Measurements from ENCODE around the gene C10orf105.

C10orf105 gene

DNA sequence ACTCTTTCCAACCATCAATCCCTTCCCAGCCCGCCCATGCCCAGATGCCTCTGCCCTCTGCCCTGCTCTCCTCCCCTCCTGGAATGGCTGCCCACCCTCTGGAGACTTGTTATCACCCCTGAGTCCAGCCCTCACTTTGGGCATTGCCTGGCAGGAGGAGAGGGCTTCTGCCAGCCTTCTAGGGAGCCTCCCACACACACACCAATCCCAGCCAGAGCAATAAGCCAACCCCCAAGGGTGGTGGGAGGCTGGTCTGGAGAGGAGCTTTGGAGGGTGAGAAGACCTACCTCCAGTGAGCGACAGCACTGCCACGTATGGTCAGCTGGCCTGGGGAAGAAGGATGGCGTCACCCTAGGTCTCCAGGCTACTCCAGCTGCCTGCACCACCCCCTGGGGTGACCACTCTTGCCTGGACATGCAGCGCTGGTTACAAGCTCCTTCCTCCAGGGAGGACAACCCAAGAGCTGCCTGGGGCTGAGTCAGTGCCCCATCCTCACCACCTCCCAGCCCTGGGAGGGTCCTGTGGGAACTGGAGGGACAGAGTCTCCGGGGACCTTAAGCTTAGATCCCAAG, 8.4 kb downstream of the C10orf105 start:
- H3K36me3 ChIP-seq (ENCODE audit: insufficient read depth, low read length) = no peaks in the 10 kb centered on the region
- H3K4me3 ChIP-seq (ENCODE audit: low read length) = no peak overlapping the region
- H3K27me3 ChIP-seq (ENCODE audit: control insufficient read depth, insufficient read depth, low read length) = peaks cover 11% of the 10 kb centered on the region
- no peak overlapping the region for H3K9ac ChIP-seq (ENCODE audit: low read depth, low read length)
- H3K4me2 ChIP-seq (ENCODE audit: low read length) = no peak overlapping the region
- no peaks in the 10 kb centered on the region for H3K9me3 ChIP-seq (replicated peaks; ENCODE audit: low read length)
- H3K4me1 ChIP-seq (ENCODE audit: control insufficient read depth, insufficient read depth, low read length) = peaks cover 23% of the 10 kb centered on the region

DNA sequence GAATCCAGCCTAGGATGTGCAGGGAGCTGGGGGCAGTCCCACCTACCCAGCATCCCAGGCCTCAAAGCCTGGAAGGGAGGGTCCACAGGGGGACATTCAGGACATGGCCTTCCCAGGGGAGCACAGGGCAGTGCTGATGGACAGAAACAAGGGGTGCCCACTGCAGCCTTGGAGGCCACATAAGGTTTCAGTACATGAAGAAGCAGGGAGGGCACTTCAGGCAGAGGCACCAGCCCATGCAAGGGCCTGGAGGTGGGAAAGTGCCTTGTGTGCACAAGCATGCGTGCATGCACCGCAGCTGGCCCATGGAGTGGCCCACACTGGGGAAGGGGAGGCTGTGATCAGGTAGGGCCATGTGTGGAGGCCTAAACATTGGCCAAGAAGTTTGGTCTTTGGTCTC, 9.1 kb downstream of the C10orf105 start:
- no peak overlapping the region for H3K9ac ChIP-seq (ENCODE audit: low read depth, low read length)
- H3K27me3 ChIP-seq (ENCODE audit: control insufficient read depth, insufficient read depth, low read length) = peaks cover 11% of the 10 kb centered on the region
- H3K4me3 ChIP-seq (ENCODE audit: low read length) = no peak overlapping the region
- H3K9me3 ChIP-seq (replicated peaks; ENCODE audit: low read length) = no peaks in the 10 kb centered on the region
- no peaks in the 10 kb centered on the region for H3K36me3 ChIP-seq (ENCODE audit: insufficient read depth, low read length)
- H3K4me2 ChIP-seq (ENCODE audit: low read length) = no peak overlapping the region
- peaks cover 23% of the 10 kb centered on the region for H3K4me1 ChIP-seq (ENCODE audit: control insufficient read depth, insufficient read depth, low read length)

DNA sequence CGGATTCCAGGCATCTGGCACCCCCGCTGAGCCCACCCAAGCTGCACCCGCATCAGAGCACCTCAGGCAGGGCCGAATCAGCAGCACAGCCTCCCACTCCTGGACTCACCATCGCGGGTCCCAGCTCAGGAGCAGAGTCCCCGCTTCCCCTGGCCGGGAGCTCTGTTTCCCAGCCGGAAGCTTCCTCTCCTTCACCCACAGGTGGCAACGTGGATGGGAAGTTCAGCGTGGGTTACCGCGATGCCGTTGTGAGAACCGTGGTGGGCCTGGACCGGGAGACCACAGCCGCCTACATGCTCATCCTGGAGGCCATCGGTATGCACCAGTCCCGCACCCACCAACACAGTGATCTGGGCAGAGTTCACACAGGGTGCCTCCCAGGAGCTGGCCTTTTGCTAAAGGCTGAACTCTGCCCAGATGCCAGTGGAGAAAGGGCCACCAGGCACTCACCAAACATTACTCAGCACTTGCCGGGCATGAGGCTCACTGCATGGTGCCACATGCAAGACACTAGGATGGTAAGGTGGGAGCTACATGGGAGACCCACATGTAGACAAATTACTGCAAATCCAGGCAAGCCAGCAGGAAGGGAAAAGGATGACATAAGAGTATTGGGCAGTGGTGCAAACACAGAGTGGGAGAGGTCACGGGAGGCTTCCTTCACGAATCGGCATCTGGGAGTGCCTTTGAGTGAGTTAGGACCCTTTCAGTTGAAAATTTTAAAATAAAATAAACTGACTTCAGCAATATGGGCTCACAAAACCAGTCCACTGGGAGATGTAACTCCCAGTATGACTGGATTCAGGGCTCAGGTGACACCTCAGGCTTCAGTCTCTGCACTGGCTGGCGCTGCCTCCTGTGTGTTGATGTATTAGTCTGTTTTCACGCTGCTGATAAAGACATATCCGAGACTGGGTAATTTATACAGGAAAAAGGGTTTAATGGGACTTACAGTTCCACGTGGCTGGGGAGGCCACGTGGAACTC, 10.4 kb downstream of the C10orf105 start:
- Histone ChIP-seq H3K9me3 (replicated peaks; ENCODE audit: low read length) (no peaks in the 10 kb centered on the region), H3K9ac (ENCODE audit: low read depth, low read length) (no peak overlapping the region), H3K27me3 (ENCODE audit: control insufficient read depth, insufficient read depth, low read length) (peaks cover 11% of the 10 kb centered on the region), H3K4me2 (ENCODE audit: low read length) (no peak overlapping the region), H3K4me1 (ENCODE audit: control insufficient read depth, insufficient read depth, low read length) (peaks cover 17% of the 10 kb centered on the region), H3K36me3 (ENCODE audit: insufficient read depth, low read length) (no peaks in the 10 kb centered on the region), H3K4me3 (ENCODE audit: low read length) (no peak overlapping the region)

DNA sequence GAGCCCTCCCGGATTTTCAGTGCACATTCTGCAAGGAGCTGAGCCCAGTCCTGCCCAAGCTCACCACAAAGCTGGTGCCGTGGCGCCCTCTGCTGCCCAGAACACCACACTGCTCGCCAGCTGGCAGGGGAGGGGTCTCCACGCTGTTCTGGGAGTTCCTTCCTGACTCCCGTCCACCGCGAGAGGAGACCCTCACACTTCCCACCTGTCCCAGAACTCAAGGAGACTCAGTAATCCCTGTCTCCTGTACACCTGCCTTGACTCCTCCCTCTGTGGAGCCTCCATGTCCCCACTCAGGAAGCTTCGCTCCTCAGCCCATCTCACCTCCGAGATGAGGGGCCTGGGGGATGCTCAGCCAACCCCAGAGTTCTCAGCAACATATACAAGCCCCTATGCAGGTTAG, 11.3 kb downstream of the C10orf105 start:
- H3K36me3 ChIP-seq (ENCODE audit: insufficient read depth, low read length) = no peaks in the 10 kb centered on the region
- H3K27me3 ChIP-seq (ENCODE audit: control insufficient read depth, insufficient read depth, low read length) = peaks cover 17% of the 10 kb centered on the region
- no peak overlapping the region for H3K9ac ChIP-seq (ENCODE audit: low read depth, low read length)
- H3K4me2 ChIP-seq (ENCODE audit: low read length) = no peak overlapping the region
- H3K9me3 ChIP-seq (replicated peaks; ENCODE audit: low read length) = no peaks in the 10 kb centered on the region
- H3K4me1 ChIP-seq (ENCODE audit: control insufficient read depth, insufficient read depth, low read length) = peaks cover 8% of the 10 kb centered on the region
- H3K4me3 ChIP-seq (ENCODE audit: low read length) = no peak overlapping the region

DNA sequence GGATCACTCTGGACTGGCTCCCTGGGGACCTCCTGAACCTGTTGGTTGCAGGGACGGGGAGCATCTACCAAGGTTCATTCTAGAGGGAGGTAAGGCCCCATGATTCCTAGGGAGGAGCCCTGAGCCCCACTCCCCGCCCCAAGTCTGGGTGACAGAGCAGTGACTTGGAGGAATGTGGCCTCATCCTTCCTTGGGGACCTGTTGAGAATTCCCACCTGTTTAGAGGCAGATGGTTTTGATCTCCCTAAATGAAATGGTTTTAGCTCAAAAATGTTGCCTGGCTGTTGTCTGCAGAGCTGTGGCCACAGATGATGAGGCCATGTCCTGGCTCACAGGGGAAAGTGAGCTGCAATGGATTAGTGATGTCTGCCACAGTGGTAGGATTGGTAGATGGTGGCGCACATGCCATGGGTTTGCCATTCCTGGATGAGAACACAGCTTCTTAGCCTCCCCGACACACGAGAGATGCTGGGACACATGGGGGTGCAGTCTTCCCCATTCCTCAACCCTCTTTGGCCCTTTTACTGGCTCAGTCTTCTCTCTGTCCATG, 12.3 kb downstream of the C10orf105 start:
- Histone ChIP-seq H3K4me2 (ENCODE audit: low read length) (no peak overlapping the region), H3K27me3 (ENCODE audit: control insufficient read depth, insufficient read depth, low read length) (peaks cover 27% of the 10 kb centered on the region), H3K36me3 (ENCODE audit: insufficient read depth, low read length) (no peaks in the 10 kb centered on the region), H3K4me1 (ENCODE audit: control insufficient read depth, insufficient read depth, low read length) (no peaks in the 10 kb centered on the region), H3K9me3 (replicated peaks; ENCODE audit: low read length) (no peaks in the 10 kb centered on the region), H3K4me3 (ENCODE audit: low read length) (no peak overlapping the region), H3K9ac (ENCODE audit: low read depth, low read length) (no peak overlapping the region)

DNA sequence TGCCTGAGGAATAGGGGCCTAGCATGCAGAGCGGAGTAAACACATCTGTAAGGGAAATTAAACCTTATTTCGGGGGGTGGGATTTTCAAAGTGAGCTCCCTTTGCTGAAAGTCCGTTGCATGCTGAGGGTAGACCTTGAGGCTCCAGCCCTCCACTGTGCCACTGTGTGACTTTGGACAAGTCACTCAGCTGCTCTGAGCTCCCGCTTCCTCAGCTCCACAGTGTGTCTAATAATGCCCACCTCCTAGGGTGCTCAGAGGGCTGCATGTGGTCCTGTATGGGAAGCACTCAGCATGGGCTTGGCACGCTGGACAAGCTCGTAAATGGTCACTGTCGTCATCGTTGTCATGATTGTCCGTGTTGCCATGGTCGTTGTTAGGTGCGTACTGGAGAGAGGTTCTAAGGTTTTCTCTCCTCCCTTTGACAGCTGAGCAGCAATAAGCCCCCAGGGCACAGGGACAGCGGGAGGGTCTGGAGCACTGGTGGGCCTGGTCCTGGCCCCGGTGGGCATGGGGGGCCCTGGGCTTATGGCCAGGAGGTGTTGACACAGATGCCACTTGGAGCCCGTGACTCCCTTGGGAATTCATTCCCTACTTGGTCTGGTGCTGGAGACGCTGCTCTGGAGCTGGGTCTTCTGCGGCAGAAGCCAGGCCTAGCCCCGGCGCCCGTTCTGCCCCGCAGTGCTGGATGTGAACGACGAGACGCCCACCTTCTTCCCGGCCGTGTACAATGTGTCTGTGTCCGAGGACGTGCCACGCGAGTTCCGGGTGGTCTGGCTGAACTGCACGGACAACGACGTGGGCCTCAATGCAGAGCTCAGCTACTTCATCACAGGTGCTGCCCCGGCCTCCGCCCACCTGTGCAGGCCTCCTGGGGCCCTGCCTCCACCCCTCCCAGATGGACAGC, 13.1 kb downstream of the C10orf105 start:
- H3K4me3 ChIP-seq (ENCODE audit: low read length) = no peak overlapping the region
- no peak overlapping the region for H3K4me2 ChIP-seq (ENCODE audit: low read length)
- peaks cover 29% of the 10 kb centered on the region for H3K27me3 ChIP-seq (ENCODE audit: control insufficient read depth, insufficient read depth, low read length)
- no peaks in the 10 kb centered on the region for H3K36me3 ChIP-seq (ENCODE audit: insufficient read depth, low read length)
- H3K9me3 ChIP-seq (replicated peaks; ENCODE audit: low read length) = no peaks in the 10 kb centered on the region
- no peaks in the 10 kb centered on the region for H3K4me1 ChIP-seq (ENCODE audit: control insufficient read depth, insufficient read depth, low read length)
- no peak overlapping the region for H3K9ac ChIP-seq (ENCODE audit: low read depth, low read length)

DNA sequence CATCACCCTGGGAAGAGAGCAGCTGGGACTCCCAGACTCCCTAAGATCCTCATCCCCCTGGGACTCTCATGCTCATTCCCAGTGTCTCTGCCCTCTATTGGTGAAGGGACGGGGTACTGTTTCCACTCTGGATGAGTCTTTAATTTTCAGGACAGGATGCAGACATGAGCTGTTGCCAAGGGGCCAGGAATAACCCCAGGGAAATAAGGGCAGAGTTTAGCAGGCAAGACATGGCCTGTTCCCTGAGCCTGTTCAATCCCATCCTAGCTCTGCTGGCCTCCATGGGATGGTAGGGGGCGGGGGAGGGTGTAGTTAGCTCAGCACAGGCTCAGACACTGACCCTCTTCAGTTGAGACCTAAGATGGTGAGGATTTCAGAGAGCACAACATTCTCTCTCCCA, 14.0 kb downstream of the C10orf105 start:
- Histone ChIP-seq H3K4me1 (ENCODE audit: control insufficient read depth, insufficient read depth, low read length) (no peaks in the 10 kb centered on the region), H3K9ac (ENCODE audit: low read depth, low read length) (no peak overlapping the region)

DNA sequence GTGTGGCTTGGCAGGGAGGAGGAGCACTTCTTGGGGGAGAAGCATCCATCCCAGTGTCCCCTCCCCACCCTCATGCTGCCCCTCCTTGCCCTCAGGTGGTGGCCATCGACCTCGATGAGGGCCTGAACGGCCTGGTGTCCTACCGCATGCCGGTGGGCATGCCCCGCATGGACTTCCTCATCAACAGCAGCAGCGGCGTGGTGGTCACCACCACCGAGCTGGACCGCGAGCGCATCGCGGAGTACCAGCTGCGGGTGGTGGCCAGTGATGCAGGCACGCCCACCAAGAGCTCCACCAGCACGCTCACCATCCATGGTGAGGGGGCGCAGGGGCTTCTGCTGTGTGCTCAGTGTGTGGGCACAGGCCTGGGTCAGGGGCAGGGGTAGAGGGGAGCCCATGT, 14.8 kb downstream of the C10orf105 start:
- Histone ChIP-seq H3K36me3 (ENCODE audit: insufficient read depth, low read length) (no peaks in the 10 kb centered on the region), H3K4me2 (ENCODE audit: low read length) (no peak overlapping the region), H3K4me1 (ENCODE audit: control insufficient read depth, insufficient read depth, low read length) (no peaks in the 10 kb centered on the region), H3K9ac (ENCODE audit: low read depth, low read length) (no peak overlapping the region), H3K4me3 (ENCODE audit: low read length) (no peak overlapping the region), H3K27me3 (ENCODE audit: control insufficient read depth, insufficient read depth, low read length) (peaks cover 37% of the 10 kb centered on the region), H3K9me3 (replicated peaks; ENCODE audit: low read length) (no peaks in the 10 kb centered on the region)

More for the DNA sequence above, 14.0 kb downstream of the C10orf105 start:
- H3K36me3 ChIP-seq (ENCODE audit: insufficient read depth, low read length) = no peaks in the 10 kb centered on the region
- H3K4me2 ChIP-seq (ENCODE audit: low read length) = no peak overlapping the region
- peaks cover 34% of the 10 kb centered on the region for H3K27me3 ChIP-seq (ENCODE audit: control insufficient read depth, insufficient read depth, low read length)
- H3K9me3 ChIP-seq (replicated peaks; ENCODE audit: low read length) = no peaks in the 10 kb centered on the region
- no peak overlapping the region for H3K4me3 ChIP-seq (ENCODE audit: low read length)

DNA sequence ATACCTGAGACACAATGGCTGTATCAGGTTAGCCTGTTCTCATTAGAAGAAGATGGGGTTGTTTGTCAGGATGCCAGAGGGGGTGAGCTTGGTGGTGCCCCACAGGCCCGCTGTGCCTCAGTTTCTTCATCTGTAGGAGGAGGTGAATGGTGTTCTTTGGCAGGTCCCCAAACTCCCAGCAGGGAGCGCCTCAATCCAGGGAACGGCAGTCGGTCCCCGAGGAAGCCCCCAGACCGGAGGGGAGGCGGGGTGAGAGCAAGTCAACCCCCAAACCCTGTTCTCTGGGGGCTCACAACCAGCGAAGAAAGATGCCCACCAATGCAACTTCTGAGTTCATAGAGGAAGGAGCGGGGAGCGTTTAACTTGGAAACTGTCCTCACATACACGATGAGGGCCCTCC, 16.0 kb downstream of the C10orf105 start:
- Histone ChIP-seq H3K4me3 (ENCODE audit: low read length) (no peak overlapping the region), H3K9me3 (replicated peaks; ENCODE audit: low read length) (no peaks in the 10 kb centered on the region), H3K27me3 (ENCODE audit: control insufficient read depth, insufficient read depth, low read length) (peaks cover 48% of the 10 kb centered on the region)

DNA sequence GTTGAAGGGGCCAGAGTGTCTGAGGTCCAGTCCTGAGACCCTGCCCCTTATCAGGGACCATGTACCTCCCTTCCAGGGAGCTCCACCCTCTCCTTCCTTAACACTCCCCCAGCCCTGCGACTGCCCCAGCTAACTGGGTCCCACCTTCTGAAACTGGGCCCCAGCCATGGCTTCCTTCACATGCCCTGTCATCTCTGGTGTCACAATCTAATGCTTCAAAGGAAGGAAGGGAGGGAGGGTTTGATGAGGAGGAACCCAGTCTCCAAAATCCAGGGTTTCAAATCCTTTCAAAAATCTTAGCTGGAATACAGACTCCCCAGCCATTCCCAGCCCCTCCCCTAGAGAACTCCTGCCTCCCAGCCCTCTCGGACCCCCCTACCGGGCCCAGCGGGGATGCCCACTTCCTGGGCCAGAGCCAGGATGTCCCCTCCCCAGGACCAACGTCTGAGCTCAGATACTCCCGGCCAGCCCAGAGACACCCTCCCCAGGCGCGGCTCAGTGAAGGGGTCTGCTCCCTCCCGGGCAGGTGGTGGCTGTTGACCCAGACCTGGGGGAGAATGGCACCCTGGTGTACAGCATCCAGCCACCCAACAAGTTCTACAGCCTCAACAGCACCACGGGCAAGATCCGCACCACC, 18.0 kb downstream of the C10orf105 start:
- Histone ChIP-seq H3K36me3 (ENCODE audit: insufficient read depth, low read length) (no peaks in the 10 kb centered on the region), H3K4me3 (ENCODE audit: low read length) (no peak overlapping the region), H3K4me1 (ENCODE audit: control insufficient read depth, insufficient read depth, low read length) (no peaks in the 10 kb centered on the region), H3K9ac (ENCODE audit: low read depth, low read length) (no peak overlapping the region), H3K9me3 (replicated peaks; ENCODE audit: low read length) (no peaks in the 10 kb centered on the region), H3K4me2 (ENCODE audit: low read length) (no peak overlapping the region), H3K27me3 (ENCODE audit: control insufficient read depth, insufficient read depth, low read length) (peaks cover 41% of the 10 kb centered on the region)

More for the DNA sequence above, 16.0 kb downstream of the C10orf105 start:
- Histone ChIP-seq H3K4me2 (ENCODE audit: low read length) (no peak overlapping the region), H3K9ac (ENCODE audit: low read depth, low read length) (no peak overlapping the region), H3K36me3 (ENCODE audit: insufficient read depth, low read length) (no peaks in the 10 kb centered on the region), H3K4me1 (ENCODE audit: control insufficient read depth, insufficient read depth, low read length) (no peaks in the 10 kb centered on the region)
